ENCODE results near the gene ACSS2.

ACSS2 gene

DNA sequence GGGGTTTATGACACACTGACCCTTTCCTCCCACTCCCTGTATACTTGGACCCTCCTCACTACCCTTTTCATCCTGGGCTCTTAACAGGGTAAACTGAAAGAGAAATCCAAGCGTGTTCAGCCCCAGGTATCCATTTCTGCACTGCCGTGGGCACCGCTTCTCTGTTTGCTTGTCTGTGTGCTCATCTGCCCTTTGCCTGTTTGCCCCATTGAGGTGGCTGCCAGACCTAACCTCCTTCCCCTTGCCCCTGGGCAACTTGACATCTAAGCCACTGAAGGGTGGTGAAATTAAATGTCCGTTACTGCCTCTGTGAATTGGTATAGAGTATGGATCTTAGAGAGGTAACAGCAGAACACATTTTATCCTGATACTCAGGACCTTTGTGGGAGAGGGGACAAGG lies 38.7 kb downstream of the ACSS2 start:
- no peak for DNase-seq (ENCODE audit: low spot score)

DNA sequence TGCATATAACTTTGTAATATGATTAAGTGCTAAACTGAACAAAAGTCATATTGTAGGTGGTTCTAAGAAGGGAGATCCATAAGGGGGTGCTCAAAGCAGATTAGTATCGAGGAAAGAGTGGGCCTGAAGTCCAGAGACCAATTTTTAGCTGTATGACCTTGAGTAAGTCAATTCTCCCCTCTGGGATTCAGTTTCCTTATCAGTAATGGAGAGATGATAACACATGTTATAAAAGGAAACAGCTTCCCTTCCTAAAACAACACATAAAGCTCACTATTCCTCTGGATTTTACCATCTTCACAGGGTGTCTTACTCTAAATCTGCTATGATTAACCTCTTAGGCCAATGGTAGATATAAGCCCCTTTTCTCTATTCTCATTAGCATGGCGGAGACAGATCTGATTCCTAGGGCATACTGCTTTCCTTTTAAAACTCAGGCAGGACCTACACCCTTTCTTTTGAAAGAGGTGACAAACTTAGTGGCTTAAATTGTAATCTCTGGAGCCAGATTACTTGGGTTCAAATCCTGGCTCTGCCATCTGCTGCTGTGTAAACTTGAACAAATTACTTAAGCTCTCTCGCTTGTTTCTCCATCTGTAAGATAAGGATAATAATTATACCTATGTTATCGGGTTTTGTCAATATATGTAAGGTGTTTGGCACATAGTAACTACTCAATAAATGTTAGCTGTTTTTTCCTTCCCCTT lies 39.5 kb downstream of the ACSS2 start:
- DNase-seq (ENCODE audit: low spot score): no peak

DNA sequence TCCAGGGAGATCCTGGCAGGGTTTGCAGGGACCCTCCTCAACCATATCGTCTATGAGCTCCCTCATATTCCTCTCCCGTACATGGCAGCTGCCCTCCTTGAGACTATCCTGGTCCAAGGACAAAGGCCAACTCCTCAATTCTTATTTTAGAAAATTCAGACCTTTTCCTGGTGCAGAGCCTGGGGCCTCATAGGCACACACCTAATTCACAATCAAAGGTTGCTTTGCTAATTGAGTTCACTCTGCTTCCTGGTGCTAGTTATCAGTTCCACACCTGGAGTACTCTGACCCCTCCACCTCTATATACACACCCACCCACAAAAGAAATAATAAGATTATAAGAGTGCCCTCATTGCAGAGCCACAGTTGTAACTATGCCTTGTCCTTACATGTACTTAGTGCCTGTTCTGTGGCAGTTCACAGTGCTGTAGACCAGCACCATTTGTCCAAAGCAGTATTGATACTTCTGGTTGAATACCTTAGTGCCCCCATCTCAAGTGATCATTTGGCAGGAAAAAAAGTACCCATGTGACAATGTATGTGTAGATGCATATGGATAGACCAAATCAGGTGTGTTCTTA lies 40.5 kb downstream of the ACSS2 start:
- no peak for DNase-seq (ENCODE audit: low spot score)

DNA sequence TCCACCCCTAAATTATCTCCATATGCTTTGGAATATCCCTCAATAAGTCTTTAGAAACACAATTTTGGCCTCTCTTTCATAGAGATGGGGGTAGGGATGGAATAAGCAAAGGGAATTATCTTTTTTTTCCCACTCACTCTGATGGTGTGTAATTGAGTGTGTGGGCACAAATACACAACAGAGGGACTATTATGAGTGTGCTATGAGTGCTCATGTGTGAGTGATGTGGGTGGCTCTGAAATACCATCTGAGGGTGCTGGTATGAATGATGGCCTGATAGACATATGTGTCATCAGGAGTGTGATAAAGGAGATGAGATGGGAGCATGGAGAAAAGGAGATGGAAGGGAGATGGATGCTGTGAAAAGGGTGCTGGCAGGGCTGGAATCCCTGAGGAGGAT lies 43.6 kb downstream of the ACSS2 start:
- no peak for DNase-seq (ENCODE audit: low spot score)

DNA sequence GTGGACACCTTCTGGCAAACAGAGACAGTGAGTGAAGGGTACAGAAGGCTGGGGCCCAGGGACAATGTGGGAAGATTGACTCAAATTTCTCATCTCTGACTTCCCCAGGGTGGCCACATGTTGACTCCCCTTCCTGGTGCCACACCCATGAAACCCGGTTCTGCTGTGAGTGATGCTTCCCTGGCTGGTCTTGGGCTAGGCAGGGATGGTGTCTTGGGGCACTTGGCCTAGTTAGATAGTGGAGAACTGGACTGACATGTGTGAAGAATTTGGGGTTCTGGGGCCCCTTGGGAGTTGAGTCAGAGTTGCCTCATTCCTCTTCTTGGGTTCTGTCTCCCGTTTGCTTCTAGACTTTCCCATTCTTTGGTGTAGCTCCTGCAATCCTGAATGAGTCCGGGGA lies 45.0 kb downstream of the ACSS2 start:
- DNase-seq (ENCODE audit: low spot score): no peak

DNA sequence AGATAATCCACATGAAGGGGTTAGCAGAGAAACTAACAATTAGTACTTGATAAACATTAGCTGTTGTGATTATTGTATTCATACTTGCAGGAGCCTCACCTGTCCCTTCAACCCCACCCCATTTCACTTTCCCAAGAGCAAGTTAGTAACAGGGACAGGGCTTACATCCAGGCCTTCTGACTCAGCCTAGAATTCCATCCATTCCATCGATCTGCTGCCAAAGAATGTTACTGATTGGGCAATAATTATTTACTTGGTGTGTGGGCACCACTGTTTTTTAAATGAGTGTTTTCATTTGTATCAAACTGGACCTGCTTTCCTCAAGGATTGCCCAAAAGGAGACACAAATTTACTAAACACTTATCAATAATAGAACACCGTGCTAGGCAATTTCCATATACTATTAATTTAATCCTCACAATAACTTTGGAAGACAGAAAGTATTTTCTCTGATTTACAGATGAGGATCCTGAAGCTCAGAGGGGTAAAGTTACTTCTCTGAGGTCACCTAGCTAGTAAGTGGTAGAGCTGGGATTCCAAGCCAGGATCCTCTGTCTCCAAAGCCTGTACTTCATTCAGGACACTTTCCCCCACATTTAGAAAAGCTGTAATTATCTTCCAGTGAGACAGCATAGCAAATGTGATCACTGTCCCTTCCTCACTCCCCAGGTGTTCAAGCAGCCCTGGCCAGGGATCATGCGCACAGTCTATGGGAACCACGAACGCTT lies 46.4 kb downstream of the ACSS2 start:
- DNase-seq (ENCODE audit: low spot score): no peak

DNA sequence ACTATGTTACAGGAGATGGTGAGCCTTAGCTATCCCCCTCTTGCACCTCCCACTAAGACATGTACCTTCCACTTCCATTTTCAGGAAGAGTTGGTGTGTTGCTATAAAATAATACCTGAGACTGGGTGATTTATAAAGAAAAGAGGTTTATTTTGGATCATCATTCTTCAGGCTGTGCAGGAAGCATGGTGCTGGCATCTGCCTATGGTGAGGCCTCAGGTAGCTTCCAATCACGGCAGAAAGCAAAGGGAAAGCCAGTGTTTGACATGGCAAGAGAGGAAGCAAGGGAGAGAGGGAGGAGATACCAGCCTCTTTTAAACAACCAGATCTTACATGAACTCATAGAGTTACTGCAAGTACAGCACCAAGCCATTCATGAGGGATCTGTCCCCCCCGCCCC lies 47.0 kb downstream of the ACSS2 start:
- DNase-seq (ENCODE audit: low spot score): no peak

DNA sequence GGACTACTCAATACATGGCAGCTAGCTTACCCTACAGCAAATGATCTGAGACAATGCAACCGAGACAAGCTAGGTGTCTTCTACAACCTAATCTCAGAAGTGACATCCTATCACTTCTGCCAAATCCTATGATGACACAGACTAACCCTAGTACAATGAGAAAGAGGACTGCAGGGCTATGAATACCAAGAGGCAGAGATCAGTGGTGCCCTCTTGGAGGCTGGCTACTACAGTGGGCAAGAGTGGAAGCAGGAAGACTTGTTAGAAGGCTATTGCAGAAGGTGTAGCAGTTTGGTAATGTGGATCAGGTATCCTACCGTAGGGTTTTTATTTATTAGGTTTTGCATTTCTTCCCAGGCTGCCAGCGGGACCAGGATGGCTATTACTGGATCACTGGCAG lies 48.9 kb downstream of the ACSS2 start:
- no peak for DNase-seq (ENCODE audit: low spot score)

DNA sequence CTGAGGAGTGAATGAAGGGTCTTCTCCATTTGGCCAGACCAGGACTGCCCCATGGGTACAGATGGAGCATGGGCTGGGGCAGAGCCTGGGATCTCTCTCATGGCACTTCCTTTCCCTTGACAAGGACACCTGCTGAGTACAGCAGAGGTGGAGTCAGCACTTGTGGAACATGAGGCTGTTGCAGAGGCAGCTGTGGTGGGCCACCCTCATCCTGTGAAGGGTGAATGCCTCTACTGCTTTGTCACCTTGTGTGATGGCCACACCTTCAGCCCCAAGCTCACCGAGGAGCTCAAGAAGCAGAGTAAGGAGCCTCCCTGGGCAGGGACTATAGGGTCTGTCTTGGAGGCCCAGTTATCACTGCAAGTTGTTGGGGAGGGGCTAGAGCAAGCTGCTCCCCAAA lies 49.6 kb downstream of the ACSS2 start:
- DNase-seq (ENCODE audit: low spot score): no peak

DNA sequence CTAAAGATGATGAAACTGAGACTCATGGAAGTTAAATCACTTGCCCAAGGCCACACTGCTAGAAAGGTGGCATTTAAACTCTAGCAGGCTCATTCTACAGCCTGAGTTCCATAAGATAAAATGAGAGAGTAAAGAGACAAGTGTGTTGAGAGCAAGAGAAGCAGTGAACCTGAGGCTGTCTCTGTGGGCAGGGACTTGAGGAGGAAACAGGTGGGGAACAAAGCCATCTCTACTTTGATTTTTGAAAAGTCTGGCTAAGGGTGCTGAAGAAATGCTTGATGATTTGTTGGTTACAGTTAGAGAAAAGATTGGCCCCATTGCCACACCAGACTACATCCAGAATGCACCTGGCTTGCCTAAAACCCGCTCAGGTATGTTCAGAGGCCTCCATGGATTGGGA lies 50.2 kb downstream of the ACSS2 start:
- DNase-seq (ENCODE audit: low spot score): no peak

DNA sequence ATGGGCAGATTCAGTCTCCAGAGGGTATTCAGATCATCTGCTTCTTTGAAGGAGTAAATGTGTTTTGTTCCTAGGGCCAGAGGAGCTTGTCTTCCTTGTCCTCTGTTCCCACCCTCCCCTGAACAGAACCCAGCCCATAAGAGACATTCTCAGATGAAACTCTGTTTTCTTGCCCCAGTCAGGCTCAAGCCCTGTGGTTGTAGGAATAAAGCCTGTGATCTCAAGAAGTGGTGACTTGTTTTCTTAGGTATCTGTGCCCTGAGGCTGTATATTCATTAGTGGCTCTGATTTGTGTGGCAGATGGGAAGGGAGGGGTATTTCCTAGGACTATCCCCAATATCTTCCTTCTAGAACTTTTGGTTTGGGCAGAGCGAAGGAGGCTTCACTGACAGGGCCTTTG lies 51.3 kb downstream of the ACSS2 start:
- no peak for DNase-seq (ENCODE audit: low spot score)

DNA sequence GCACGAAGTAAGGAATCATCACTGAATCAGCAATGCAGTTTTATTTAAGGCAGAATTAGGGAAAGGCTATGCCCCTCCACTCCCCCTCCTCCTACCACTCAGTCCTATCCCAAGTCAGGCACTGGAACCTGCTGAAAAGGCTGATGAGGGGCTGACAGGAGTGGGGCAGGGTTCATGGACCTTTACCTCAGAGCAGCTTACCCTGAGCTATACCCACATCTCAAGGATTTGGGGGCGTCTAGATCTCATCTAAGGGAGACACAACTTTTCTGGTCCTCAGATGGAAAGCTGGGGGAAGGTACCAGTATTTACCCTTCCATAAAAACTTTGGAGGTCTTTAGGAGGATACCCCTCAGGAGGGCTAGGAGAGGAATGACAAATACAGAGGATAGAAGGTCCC lies 52.0 kb downstream of the ACSS2 start:
- DNase-seq (ENCODE audit: low spot score): no peak

DNA sequence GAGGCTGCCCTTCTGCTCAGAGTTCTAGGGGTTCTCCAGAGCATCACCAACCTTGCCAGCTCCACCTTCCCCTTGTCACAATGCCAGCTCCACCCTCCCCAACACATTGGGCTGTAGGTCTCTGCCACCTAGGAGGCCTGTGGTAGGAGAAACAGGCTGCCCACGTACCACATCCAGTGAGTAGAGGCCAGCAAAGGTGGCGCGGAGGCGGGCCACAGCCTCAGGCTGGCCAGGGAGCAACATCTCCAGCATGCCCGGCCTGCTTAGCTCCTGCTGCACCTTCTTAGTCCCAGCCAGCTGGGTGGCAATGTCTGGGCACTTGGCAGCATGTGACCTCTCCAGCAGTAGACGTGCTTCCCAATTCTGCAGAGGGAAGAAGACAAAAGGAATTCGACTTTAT lies 55.4 kb downstream of the ACSS2 start:
- no peak for DNase-seq (ENCODE audit: low spot score)

DNA sequence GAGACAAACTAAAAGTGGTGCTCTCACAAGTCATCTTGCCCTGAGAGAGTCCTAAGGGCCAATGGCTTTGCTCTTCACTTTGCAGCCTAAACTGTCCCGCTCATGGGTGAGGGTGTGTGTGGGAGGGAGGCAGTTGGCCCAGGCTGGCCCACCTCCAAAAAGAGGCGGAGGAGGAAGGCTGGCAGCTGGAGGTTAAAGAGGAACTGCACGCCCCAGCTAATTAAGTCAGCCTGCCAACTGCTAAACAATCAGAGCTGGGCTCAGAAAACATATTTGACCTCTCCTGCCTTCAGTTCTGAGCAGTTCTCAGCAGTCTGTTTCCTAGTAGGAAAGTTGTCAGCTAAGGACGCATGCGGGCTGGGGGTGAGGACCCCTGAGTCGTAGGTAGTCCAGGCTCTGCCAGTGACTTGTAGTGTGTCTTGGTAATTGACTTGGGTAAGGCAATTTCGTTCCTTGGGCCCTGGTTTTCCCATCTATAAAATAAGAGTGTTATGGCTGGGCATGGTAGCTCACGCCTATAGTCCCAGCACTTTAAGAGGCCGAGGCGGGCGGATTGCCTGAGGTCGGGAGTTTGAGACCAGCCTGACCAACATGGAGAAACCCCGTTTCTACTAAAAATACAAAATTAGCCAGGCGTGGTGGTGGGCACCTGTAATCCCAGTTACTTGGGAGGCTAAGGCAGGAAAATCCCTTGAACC lies 62.2 kb downstream of the ACSS2 start:
- no peak for DNase-seq (ENCODE audit: low spot score)

DNA sequence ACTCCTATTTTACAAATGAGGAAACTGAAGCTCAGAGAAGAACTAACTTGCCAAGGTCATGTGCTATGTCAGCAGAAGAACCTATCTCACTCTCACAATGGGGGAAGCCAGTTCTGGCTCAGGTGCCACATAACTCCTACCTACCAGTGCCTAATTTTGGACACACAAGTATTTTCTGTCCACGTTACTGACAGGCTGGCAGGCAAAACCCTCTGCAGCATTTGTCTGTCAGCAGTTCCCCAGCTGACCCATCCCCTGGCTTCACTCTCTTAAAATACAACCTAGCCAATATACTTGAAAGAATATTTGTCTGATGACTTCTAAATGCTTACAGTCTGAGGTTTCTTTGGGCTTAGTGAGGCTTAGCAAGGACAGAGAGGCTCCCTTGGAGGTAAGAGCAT lies 63.7 kb downstream of the ACSS2 start:
- DNase-seq (ENCODE audit: low spot score): no peak

DNA sequence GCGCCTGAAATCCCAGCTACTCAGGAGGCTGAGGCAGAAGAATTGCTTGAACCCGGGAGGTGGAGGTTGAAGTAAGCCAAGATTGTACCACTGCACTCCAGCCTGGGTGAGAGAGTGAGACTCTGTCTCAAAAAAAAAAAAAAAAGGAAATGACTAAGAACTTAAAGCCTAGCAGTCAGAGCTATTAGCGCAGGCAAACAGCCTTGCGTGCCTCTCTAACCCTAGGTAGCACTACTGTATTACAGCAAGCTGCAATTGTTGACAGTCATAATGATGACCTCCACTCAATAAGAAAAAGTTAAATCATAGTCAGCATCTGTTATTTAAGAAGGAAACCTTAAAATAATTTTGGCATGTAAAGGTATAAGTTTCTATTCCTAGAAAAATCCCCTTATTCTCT lies 64.8 kb downstream of the ACSS2 start:
- no peak for DNase-seq (ENCODE audit: low spot score)

DNA sequence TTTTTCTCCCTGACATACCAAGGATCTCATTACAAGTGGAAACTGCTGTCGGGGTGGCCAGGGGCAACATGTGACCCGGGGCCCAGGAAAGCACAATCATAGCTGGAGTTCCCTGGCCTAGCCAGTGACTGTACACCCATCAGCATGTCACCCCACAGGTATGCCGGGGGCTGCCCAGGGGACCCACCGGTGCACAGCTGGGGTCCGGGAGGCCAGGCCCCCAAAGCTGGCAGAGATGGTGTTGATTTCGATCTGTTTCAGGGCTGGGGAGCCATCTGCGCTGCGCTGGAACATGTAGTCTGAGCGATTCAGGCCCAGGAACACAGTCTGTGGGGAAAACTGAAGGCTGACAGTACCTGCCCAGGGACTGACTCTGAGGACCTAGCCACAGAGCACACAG lies 65.9 kb downstream of the ACSS2 start:
- no peak for DNase-seq (ENCODE audit: low spot score)

DNA sequence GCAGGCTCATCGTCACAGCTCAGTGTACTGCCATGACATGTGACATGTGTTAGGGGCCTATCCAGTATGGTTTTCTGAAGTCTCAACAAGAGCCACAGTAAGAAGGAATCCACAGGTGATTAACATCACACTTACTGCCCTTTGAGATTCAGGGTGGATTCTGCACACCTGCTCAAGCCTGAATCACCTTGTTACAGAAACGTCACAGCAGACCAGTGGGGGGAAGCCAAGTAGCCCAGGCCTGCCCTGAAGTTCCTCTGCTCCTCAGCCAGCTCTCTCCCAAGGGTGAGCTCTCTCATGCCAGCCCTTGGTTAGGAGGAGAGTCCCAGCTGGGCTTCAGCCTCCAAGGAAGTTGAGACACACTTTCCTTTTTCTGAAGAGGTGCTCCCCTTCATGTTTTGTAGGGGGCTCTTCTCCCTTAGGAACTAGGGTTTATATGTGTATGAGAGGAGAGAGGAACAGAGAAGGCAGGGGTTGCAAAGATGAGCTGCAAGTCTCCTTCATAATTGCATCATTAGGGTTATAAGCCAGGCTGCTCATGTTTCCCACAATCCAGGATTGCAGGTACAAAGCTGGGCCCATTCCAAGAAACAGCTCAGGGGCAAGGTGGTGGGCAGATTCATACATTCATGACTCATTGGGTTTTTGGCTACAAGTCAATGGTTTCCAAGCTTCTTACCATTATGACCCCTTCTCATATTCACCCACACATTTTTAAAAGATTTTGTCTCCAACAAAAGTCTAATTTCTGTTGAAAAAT lies 67.6 kb downstream of the ACSS2 start:
- DNase-seq (ENCODE audit: low spot score): no peak

DNA sequence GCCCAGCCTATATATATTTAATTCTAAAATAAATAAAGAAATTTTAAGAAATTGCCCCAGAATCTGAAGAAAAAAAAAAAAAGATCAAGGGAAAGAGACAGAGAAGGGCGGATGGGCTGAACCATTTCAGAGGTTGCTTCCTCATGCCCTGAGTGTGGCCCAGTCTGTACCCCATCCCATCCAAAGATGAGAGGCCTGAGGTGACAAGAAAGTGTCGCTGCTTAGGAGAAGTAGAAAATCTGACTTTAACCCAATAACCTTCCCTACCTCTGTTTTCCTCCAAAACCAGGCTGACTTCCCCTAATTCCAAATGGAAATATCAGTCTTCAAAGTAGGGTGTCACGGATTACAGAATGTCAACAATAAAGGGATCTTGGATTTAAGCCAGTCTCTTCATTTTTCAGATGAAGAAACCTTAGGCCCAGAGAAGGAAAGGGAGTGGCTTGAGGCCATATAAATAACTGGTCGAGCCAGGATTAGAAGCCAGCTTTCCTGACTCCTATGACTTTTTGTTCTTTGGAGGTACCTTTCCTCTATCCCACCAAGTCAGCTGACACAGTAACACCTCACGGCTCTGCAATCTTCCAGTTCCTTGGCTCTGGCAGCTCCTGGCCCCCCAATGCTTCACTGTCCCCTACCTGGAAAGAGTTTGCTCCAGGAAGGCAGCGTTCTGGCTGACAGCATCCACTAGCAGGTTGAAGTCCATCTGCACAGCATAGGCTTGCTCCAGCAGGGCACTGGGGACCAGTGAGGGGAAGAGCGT lies 69.1 kb downstream of the ACSS2 start:
- DNase-seq (ENCODE audit: low spot score): no peak

DNA sequence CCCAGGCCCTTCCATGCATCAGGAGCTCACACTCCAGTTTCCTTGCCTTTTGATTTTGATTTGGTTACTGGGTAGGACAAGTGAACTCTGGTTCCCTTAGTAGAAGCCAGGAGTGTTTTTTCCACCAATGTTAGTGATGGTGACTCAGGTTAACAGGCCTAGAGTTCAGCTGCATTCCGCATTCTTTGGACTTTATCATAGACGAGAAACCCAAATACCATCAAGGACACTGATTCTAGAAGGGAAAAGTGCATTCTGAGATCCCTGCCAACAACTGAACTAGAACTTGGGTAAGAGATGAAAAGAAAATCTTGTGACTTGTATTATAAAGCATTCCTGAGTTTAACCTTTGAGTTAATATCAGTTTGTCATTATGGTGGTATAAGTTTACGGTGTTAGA lies 70.2 kb downstream of the ACSS2 start:
- no peak for DNase-seq (ENCODE audit: low spot score)

DNA sequence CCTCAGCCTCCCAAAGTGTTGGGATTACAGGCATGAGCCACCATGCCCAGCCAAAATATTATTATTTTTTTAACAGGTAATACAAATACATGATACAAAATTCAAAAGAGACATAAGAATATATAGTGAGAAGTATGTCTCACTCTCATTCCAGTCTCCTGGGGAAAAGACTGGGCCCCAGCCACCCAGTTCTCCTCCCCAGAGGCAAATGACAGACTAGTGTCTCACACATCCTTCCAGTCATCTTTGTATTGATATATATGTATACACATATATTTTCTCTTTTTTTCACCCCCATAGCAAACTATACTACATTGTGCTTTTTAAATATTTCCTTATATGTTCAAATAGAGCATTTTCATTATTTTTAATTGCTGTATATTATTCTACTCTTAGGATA lies 70.9 kb downstream of the ACSS2 start:
- DNase-seq (ENCODE audit: low spot score): no peak

DNA sequence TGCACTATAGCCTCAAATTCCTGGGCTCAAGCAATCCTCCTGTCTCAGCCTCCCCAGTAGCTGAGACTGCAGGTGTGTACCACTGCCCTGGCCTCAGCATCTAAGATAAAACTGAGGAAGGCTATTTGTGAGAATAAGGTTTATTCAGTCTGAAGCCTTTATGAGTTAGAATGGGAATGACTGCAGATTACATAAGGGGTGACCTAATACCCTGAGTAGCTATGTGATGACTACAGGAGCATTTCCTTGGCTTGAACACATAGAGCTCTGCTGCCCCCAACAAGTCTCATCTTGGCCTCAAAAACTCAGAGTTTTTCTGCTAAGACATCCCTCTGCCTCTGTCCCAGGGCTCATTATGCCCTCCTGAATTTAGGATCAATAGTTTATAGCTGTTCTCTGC lies 71.6 kb downstream of the ACSS2 start:
- peak; percentile 33 for DNase-seq (ENCODE audit: low spot score)
